NCI-H82 treated with DMSO at 0.1 percent for 48 hours (cell line): ENCODE data around the gene BCO1.

Experiments used
- DNase-seq: peaks from one replicate; lab custom pipeline; 2025; ENCODE audit not compliant: unreplicated experiment; lab: John Stamatoyannopoulos, UW

BCO1 gene

DNA sequence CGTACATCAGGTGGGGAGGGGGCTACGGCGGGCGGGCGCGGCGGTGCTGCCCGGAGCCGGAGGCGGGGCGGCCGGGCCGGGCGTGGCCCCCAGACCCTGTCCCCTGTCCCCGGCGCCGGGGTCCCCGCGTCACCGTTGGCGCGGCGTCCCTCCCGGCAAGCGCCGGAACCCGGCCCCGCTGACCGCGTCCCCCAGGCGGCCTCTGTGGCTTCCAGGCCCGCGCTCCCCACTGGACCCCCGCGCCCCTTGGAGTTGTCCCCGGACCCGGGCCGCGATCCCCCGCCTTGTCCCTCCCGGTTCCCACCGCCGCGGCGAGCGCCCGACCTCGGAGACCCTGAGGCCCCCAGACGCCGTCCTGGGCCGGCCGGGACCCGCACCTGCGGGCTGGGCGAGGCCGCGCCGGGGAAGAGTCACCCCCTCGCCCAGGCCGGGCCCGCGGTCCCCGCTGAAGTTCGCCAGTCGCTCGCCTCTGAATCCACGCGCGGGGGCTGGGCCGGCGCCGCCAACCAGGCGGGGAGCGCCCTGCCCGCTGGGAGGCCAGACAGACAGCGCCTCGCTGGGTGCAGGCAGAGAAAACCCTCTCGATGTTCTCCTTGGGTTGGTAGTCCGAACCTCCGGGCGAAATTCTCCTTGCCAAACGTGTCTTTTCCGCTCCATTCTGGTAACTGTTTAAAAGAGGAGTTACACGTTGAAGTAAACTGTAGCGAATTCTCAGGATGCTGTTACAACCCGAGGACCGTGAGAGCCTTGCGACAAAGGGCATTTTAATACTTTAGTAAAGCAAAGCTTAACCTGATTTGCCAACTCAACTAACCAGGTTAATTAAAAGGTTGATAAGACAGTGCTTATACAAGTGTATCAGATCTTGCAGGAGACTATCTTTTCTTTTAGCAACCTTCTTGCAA, 77.0 kb downstream of the BCO1 start:
- DNase-seq, result no peak

DNA sequence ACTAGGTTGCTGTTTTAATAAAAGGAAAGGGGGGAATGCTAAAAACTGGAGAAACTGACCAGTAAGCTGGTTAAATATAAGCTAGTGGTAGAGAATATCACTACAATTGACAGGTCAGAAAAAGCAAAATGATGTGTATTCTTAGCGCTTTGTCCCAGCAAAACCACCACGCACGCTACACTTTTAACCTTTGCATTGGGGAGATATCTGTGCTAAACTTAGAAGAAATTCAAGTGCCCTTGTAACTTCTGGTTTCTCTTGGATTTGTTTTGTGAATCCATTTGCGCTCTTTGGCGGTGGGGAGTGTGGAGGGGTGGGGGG, 77.6 kb downstream of the BCO1 start:
- DNase-seq, result no peak

DNA sequence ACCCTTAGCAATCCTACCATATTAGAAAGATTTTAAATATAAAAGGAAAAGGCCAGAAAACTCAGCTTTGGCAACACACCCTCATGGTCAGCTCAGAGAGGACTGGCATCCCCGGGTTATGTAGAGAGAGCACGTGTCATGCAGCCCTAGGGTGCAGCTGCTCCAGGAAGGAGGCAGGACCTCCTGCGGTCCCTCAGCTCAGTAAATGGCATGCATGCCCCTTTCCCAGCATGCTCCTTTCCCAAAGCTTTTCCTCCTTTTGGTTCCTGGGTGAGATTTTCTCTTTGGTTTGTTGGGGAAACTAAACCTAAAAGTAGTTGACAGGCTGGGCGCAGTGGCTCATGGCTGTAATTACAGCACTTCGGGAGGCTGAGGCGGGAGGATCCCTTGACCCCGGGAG, 80.2 kb downstream of the BCO1 start:
- no peak for DNase-seq

DNA sequence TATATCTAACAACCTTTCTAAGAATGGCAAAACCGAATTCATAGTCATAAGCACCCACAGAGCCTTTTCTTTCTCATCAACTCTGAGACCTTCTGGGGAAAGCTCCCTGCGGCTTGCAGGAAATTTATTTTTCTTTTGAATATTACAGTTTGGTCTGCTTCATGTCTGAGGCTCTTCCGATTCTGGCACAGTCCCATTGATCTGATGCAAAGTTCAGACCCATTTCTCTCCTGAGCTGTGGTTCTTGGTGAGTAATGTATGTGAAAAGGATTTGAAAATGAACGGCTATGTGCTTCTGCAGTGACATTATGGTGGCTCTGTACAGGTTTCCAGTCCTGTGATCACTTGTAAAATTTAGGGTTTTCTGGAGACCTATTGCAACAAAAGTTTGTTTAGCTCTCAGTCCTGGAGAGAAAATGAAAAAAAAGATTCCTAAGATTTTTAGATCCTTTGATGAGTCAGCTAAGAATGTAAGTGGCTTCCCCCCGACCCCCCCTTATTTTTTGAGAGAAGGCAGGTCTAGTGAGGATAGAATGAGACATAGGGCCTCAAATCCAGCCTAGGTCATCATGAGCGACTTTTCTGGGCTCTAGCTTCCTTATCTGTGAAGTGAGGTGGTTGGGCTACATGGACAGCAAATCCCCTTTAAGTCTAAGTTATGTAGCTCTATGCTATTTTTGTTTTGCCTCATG, 80.9 kb downstream of the BCO1 start:
- no peak for DNase-seq

DNA sequence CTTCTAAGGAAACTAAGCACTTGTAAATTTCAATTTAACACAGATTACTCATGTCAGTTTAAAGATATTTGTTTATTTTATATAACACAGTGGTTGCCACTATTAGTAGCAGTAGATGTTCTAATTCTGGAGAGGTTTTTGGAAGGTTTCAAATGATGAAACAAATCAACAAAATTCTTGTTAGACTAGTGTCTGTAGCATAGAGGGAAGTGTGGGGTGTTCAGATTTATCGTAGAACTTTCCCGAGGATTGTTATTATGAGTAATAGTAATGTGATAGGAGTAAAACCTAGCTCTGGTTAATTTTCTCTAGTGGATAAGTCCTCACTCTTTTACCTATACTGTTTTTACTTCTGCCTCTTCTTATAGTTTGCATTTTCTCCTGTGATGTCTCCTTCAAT, 82.5 kb downstream of the BCO1 start:
- no peak for DNase-seq

DNA sequence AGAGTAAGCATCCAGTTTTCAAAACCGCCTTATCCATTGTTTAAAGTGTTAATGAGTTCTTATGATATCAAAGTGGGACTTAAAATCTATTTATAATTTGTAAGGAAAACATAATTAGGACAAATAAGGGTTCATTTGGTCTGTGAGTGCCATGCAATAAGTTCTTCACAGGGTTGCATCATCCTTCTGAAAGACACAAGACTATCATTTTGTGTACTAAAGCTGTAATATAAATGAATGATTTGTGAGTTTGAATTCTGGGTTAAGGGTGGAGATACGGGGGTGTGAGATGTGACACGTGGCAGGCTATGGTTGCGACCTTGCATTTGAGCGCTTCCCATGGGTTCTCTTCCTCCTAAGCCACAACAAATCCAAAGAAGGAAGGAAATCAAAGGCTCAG, 83.0 kb downstream of the BCO1 start:
- DNase-seq, result no peak

DNA sequence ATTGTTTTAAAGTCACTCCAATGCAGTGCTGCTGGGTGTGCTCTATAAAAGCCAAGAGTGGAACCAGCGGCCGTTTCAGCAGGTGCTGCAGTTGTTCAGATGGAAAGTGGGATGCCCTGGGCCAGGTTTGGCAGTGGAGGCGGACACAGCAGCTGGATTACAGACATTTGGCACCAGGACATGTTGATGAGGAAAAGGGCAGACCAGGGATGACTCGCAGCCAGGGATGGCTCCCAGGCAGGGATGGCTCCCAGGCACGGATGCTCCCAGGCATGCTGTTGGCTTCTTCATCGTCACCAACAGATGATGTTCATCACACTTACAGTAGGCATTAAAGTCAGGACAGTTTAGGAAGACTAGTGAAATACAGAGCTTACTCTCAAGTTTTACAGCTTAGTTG, 86.3 kb downstream of the BCO1 start:
- DNase-seq, result no peak

DNA sequence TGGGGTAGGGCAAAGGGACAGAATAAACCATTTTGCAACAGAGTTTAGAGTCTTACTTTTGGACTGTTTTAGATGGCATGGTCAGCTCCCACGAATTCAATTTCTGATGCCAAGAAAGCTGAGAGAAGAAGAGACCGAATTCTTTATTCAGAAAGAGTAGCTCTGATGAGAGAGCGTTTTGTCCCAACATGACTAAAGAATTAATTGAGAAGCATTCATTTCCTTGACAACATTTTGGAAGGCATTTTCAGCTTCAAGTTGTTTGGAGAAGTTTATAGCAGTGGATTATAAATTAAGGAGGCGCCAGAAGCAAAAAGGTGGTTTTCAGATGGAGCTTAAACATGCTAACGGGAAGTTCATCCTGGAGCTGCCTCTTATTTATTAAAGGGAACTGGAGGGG, 88.5 kb downstream of the BCO1 start:
- no peak for DNase-seq

DNA sequence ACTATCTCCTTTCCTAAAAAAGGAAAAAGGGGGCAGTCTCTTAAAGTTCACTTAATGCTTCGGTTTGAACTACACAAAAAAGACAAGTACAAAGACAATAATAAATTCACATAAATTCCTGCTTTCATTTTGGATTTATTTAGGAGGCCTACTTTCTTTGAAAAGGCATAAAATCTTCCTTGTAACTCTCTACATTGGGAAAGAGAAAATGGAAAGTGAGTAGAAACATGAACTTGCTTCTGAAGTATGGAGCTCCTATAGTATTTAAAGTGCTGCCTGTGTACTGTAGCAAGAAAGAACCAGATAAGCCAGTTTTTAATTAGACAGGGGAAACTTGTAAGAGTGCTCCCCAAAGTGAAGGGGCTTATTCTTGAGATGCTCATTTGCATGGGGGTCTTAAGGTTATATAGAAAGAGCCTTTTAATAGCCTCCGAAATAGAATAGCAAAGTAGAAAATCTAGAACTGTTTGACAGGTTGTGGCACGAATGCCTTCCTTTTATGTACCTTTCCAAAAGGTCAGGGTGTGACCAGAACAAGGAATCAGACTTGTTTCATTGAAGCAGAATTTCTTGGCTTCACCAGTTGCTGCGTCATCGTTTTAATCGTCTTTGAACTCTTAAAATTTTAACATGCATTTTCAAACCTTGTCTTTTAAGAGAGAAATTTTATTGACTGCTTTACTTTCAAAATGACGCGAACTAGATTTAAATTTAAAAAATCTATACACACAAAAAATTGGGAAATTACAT, 89.1 kb downstream of the BCO1 start:
- no peak for DNase-seq

DNA sequence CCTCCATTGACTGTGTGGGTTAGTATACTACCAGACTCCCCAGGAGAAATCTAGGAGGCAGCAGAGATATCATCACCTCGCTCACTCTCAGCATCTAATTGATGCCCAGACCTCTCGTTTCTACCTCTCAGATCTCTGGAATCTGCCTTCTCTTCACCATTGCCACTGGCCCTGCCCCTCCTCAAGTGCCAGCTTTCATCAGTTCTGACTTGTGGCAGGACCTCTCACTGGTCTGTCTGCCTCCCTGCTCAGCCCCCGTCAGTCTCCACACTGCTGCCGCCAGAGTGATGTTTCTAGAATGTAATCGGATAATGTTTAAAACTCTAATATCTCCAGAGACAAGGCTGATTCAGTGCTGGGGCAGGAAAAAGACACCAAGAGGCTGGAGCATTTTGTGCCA, 91.5 kb downstream of the BCO1 start:
- DNase-seq, result no peak

DNA sequence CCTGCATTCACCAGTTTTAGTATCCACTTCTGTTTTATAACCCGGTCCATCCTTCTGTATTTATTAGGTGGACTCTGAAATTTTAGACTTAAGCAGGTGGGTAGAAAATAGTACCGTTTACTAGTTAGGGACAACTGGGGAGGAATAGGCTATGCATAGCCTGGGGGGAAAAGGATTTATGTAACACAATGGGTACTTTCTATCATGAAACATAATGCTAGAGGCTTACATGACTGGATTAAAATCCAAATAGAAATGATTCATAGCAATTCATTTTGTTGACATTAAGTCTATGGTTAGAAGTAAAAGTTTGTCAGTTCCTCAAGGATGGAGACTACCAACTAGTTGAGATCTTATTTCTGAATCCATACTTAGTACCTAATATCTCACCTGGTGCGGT, 94.9 kb downstream of the BCO1 start:
- DNase-seq, result no peak

DNA sequence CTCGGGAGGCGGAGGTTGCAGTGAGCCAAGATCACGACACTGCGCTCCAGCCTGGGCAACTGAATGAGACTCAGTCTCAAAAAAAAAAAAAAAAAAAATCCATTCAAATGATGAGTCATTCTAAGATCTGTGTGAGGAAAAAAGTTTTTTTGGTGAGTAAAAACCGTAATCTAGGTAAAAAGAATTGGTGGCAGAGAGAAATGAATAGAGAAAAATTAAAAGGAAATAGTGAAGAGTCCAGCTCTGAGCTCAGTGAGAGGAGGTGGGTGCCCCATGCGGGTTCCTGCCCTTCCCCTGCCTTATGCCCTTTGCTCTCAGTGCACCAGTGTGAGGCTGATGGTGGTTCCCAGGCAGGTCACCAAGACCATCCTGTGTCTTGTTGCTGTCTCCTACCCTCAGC, 97.2 kb downstream of the BCO1 start:
- DNase-seq, result no peak

DNA sequence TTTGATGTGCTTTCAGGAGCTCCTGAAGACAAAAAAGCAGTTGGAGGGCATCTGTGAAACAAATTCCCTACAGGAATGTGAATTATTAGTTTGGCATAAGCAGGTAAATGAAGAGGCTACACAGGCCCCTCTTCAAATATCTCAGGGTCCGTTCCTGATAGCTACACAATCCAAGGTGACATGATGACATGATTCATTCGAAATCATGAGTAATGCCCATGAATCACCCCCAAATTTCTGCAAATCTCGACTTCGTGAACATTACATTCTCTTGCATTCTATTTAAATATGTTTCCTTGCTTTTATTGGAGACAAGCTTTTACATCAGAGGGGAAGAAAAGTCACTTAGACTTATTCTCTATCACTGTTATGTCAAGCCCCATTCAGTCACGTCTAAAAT, 98.6 kb downstream of the BCO1 start:
- no peak for DNase-seq
